Lower leg skin (tissue), 4 donors: Measurements from ENCODE around the gene AMN1. TPM values are rescaled to one million over a fixed set of nuclear protein-coding genes. Genes with fewer than 3 reads are reported as not detected.

Source experiments
- DNase-seq, 2 donors: peaks; one replicate each; pipeline ENCODE4 v3.0.0-alpha.2; 2019; ENCODE audit warnings: low spot score in 2 of 2
- H3K4me3 ChIP-seq: fragments of 200-600 bp; sonication (generic); 2 replicates; pipeline ENCODE4 v1.5.1; 2017; ENCODE audit warnings: mild to moderate bottlenecking, low read depth; ENCODE audit not compliant: poor library complexity, severe bottlenecking
- POLR2A ChIP-seq, 2 donors: fragments of 450-650 bp; IDR thresholded peaks; one replicate each; pipeline ENCODE4 v1.6.1; 2016 to 2017; ENCODE audit warnings: antibody characterized with exemption in 2 of 2, mild to moderate bottlenecking in 1 of 2, moderate library complexity in 1 of 2
- WGBS, 2 donors: methylation state at CpG; one replicate each; pipeline ENCODE4 v1.1.5; 2018; 5-methylcytosine and 5-hydroxymethylcytosine counted together
- intact Hi-C: fragments of 100-400 bp; cut with DNase I; formaldehyde crosslinking; loops from one replicate; pipeline ENCODE4 v1.15.0; 2023; ENCODE audit warnings: low total_unique reads
- total RNA-seq, 4 donors: library from RNA; depleted of rRNA; stranded (reverse); fragments of >200 nt; gene quantifications; one replicate each; pipeline ENCODE4 v1.1.0, GENCODE V29; 2016
- TF ChIP-seq, protein P1 (sequence below), 3 donors: fragments of 450-650 bp; IDR thresholded peaks; one replicate each; pipeline ENCODE4 v1.5.1; 2016; ENCODE audit warnings: antibody characterized with exemption in 3 of 3, mild to moderate bottlenecking in 3 of 3, moderate library complexity in 2 of 3

The AMN1 gene
- total RNA-seq, 4 donors from 2014 or later = 9.5 to 20.5 (median 10.8) TPM

DNA sequence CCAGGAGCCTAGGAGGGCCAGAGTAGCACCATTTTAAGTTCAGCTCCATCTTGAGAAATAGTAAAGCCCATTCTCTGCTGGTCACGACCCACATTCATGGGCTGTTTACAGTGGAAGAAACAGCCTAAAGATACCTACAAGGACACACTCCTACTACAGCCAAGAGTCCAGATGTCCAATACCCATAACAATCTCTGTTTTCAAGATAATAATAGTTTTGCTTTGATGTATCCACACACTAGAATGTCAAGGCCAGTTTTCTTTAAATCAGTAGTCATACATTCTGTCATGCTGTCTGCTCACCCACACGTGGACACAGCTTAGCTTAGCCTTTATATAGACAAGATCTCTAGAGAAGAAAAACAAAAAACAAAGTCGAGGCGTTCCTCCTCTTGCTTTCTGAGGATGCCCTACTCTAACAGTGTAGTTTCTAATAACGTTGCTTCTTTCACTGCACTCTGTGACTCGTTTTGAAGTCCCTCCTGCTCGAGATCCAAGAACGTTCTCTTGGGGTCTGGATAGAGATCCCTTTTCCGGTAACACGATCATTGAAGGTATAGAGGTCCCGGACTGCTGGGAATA, 87.2 kb downstream of the AMN1 start:
- no peak overlapping the region for H3K4me3 ChIP-seq
- intact Hi-C loops = no loop called here
- TF ChIP-seq, protein P1, sequence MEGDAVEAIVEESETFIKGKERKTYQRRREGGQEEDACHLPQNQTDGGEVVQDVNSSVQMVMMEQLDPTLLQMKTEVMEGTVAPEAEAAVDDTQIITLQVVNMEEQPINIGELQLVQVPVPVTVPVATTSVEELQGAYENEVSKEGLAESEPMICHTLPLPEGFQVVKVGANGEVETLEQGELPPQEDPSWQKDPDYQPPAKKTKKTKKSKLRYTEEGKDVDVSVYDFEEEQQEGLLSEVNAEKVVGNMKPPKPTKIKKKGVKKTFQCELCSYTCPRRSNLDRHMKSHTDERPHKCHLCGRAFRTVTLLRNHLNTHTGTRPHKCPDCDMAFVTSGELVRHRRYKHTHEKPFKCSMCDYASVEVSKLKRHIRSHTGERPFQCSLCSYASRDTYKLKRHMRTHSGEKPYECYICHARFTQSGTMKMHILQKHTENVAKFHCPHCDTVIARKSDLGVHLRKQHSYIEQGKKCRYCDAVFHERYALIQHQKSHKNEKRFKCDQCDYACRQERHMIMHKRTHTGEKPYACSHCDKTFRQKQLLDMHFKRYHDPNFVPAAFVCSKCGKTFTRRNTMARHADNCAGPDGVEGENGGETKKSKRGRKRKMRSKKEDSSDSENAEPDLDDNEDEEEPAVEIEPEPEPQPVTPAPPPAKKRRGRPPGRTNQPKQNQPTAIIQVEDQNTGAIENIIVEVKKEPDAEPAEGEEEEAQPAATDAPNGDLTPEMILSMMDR (IDR thresholded peaks at IDR 0.05) = no peak
- TF ChIP-seq POLR2A (IDR thresholded peaks at IDR 0.05) = no peak
- WGBS, 2 donors = 76 to 80% methylated on average over 11 of the region's 11 CpGs
- DNase-seq = no peak

DNA sequence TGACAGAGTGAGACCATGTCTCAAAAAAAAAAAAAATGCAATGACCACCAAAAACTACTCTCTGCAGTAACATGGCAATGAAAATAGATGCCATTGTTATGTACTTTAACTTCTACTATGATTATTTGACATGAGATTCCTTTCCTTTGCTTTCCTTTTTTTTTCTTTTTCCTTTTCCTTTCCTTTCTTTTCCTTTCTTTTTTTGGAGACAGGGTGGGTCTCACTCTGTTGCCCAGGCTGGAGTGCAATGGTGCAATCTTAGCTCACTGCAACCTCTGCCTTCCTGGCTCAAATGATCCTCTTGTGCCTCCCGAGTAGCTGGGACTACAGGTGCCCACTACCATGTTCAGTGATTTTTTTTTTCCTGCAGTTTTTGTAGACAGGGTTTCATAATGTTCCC, 94.2 kb downstream of the AMN1 start:
- TF ChIP-seq POLR2A (IDR thresholded peaks at IDR 0.05) = no peak
- TF ChIP-seq, protein P1 (IDR thresholded peaks at IDR 0.05) = no peak
- DNase-seq = no peak
- no peak overlapping the region for H3K4me3 ChIP-seq
- 95 to 96% methylated on average over 1 of the region's 1 CpG for WGBS, 2 donors
- intact Hi-C loops = loop anchor here (5.0 kb wide), 1 partner anchor 232 kb away; no protein-coding TSS in a partner anchor

- WGBS, 2 donors = 72 to 79% methylated on average over 4 of the region's 4 CpGs
- no peak overlapping the region for H3K4me3 ChIP-seq
- intact Hi-C loops = no loop called here
- TF ChIP-seq, protein P1 (IDR thresholded peaks at IDR 0.05) = no peak
- no peak for TF ChIP-seq POLR2A (IDR thresholded peaks at IDR 0.05)
- peak in 1 of 2 donors; percentile 45 for DNase-seq
These were observed 95.4 kb downstream of the AMN1 start for GRCh38 chr12:31633464-31633863.

- 90 to 93% methylated on average over 12 of the region's 12 CpGs for WGBS, 2 donors
- intact Hi-C loops = no loop called here
- H3K4me3 ChIP-seq = no peak overlapping the region
- TF ChIP-seq POLR2A (IDR thresholded peaks at IDR 0.05) = no peak
- TF ChIP-seq, protein P1 (IDR thresholded peaks at IDR 0.05) = no peak
- DNase-seq = peak in 1 of 2 donors; percentile 29
These were observed 97.0 kb downstream of the AMN1 start for GRCh38 chr12:31631809-31632208.

DNA sequence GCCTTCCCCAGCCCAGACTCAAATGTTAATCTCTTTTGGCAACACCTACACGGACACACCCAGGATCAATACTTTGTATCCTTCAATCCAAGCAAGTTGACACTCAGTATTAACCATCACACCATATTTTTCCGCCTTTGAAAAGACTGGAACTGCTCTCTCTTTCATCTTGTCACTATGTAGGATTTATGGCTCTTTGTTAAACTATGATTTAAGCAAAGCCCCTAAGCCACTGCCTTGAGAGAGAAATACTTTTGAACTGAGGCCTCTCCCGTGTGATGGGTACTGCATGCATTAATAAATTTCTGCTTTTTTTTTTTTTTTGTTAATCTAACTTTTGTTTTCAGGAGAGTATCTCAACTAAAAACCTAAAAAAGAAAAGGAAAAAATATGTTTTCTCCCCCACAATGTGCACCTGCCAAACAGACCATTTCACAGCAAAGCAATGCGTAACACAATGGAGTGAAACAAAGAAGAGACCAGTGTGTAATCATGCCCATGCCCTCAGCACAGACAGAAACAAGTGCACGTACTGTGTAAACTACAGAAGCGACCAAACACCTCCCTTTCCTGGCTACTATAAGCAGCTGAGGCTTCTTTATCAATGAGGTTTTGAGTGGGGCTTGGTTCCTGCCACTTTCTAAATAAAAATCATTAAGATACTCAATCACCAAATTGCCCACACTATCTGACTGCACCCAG, 97.6 kb downstream of the AMN1 start:
- 82 to 85% methylated on average over 6 of the region's 6 CpGs for WGBS, 2 donors
- no peak for TF ChIP-seq POLR2A (IDR thresholded peaks at IDR 0.05)
- TF ChIP-seq, protein P1 (IDR thresholded peaks at IDR 0.05) = no peak
- intact Hi-C loops = no loop called here
- no peak overlapping the region for H3K4me3 ChIP-seq
- DNase-seq = no peak
